AG04450 (cell line): ENCODE measurements around the gene VIPR2. TPM values are rescaled to one million over a fixed set of nuclear protein-coding genes. Genes with fewer than 3 reads are reported as not detected.

Experiments
- CTCF ChIA-PET: fragments of 300-600, 350-600 bp; formaldehyde crosslinking; extraction: SDS; loops from one replicate; lab custom pipeline; 2022; ENCODE audit warnings: antibody characterized with exemption, inconsistent platforms; lab: Charles Lee
- POLR2A ChIA-PET: fragments of 350-600 bp; formaldehyde crosslinking; extraction: SDS; loops from one replicate; lab custom pipeline; 2021; ENCODE audit warnings: antibody characterized with exemption, inconsistent platforms; lab: Yijun Ruan, JAX
- DNase-seq: peaks from one replicate; pipeline ENCODE4 v3.0.0-alpha.2; 2011; ENCODE audit warnings: low read depth, low spot score
- H3K27ac ChIP-seq: one replicate; pipeline ENCODE4 v1.5.1; 2012; ENCODE audit warnings: low read depth, low read length, control low read depth
- H3K27me3 ChIP-seq: one replicate; pipeline ENCODE4 v1.6.0; 2012; ENCODE audit warnings: low read length; ENCODE audit not compliant: control insufficient read depth, insufficient read depth
- H3K4me3 ChIP-seq: 2 replicates; pipeline ENCODE4 v1.5.1; 2011; ENCODE audit warnings: mild to moderate bottlenecking, low read depth, low read length, control low read depth
- H3K9me3 ChIP-seq: 2 replicates; pipeline ENCODE4 v1.5.1; 2012; ENCODE audit warnings: low read length; ENCODE audit not compliant: control insufficient read depth, insufficient read depth
- polyA plus RNA-seq: library from polyadenylated mRNA; depleted of rRNA; stranded (reverse); fragments of >200 nt; gene quantifications from 2 replicates; pipeline ENCODE4 v1.2.3, GENCODE V29; 2011
- TF ChIP-seq, protein P1 (sequence below): IDR thresholded peaks from 2 replicates; pipeline ENCODE4 v1.5.1; 2011; ENCODE audit warnings: low read depth, low read length, control low read depth, inconsistent platforms

The VIPR2 gene
- polyA plus RNA-seq, 1 experiment: not detected

DNA sequence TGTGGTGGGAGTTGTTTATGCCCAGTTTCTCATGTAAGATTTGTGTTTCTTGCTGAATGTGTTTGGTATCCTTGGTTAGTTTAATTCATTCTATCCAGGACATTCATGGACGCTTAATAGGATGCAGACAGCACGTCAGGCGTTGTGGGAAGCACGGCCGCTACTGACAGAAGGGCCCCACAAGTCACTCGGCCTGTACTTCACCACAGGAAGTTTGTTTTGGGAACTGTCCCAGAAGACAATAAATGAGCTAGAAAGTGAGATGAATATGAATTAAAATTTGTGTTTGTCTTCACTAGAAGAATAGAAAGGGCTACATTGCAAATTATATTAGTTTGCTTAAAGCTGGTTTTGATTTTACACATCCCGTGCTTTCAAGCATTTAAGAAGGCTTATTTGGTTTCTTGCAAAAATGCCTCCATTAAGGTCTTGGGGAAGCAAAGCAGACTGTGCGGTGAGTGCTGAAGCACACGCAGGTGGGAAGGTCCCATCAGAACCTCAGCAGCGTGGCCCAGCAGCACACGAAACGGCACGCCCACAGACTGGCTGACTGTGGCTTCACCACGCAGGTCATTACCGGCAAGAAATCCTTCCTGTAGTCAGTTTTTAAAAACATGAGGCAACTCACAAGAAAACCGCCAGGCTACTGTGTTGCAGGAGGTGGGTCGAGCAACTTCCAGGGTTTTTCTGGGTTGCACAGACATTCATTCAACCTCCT lies 74.1 kb downstream of the VIPR2 start:
- POLR2A ChIA-PET: interaction anchor here (0.6 kb wide), 1 partner anchor 207 kb away, joined by 3 read pairs; no protein-coding TSS in a partner anchor
- TF ChIP-seq, protein P1, sequence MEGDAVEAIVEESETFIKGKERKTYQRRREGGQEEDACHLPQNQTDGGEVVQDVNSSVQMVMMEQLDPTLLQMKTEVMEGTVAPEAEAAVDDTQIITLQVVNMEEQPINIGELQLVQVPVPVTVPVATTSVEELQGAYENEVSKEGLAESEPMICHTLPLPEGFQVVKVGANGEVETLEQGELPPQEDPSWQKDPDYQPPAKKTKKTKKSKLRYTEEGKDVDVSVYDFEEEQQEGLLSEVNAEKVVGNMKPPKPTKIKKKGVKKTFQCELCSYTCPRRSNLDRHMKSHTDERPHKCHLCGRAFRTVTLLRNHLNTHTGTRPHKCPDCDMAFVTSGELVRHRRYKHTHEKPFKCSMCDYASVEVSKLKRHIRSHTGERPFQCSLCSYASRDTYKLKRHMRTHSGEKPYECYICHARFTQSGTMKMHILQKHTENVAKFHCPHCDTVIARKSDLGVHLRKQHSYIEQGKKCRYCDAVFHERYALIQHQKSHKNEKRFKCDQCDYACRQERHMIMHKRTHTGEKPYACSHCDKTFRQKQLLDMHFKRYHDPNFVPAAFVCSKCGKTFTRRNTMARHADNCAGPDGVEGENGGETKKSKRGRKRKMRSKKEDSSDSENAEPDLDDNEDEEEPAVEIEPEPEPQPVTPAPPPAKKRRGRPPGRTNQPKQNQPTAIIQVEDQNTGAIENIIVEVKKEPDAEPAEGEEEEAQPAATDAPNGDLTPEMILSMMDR: no peak
- H3K27ac ChIP-seq: no peak overlapping the region
- DNase-seq: no peak
- CTCF ChIA-PET: no interaction called here
- H3K27me3 ChIP-seq: no peaks in the 10 kb centered on the region
- H3K9me3 ChIP-seq: peaks cover 60% of the 10 kb centered on the region
- H3K4me3 ChIP-seq: no peak overlapping the region

DNA sequence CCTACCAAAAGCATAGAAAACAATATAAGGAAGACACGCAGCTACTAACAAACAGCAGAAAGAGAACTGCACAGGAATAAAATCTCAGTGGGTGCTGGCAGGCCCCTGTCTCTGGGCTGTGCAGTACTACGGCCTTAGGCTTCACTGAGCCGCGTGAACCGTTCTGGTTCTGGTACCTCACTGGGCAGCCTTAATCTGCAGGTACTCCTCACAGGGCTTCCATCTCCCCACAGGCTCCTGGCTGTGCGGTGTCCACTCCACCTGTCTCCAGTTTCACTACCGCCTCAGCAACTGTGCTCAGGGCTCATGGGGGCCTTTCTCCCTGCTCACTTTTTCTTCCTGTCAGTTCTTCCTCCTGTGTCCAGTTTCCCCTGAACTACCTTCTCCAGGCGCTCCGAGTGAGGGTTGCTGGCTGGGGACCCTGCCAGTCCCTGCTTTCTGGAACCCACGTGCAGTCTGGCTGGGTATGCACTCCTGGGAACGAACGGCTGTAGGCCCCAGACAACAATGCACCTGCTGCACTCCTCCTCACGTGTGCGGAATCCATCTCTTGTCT lies 75.7 kb downstream of the VIPR2 start:
- no peak overlapping the region for H3K4me3 ChIP-seq
- no peak for DNase-seq
- no peaks in the 10 kb centered on the region for H3K27me3 ChIP-seq
- TF ChIP-seq, protein P1: no peak
- peaks cover 71% of the 10 kb centered on the region for H3K9me3 ChIP-seq
- no peak overlapping the region for H3K27ac ChIP-seq
- POLR2A ChIA-PET: no interaction called here
- CTCF ChIA-PET: no interaction called here

DNA sequence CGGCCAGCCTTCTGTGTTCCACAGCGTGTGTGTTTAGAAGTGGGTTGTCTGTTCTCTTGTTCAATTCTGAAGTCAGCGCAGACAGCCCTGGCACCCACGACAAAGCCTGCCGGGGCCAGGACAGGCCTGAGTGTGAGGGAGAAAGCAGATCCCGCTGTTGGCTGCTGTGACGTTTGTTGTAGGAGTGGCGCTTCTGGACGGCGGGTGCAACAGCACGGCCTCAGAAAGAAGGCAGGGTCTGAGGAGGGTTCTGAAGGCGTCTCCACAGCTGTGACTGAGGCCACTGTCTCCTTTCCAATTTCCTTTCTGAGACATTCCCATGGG lies 76.2 kb downstream of the VIPR2 start:
- no peak for DNase-seq
- Histone ChIP-seq H3K27me3 (no peaks in the 10 kb centered on the region), H3K9me3 (peaks cover 75% of the 10 kb centered on the region), H3K4me3 (no peak overlapping the region), H3K27ac (no peak overlapping the region)
- CTCF ChIA-PET: no interaction called here
- TF ChIP-seq, protein P1: no peak
- POLR2A ChIA-PET: no interaction called here

DNA sequence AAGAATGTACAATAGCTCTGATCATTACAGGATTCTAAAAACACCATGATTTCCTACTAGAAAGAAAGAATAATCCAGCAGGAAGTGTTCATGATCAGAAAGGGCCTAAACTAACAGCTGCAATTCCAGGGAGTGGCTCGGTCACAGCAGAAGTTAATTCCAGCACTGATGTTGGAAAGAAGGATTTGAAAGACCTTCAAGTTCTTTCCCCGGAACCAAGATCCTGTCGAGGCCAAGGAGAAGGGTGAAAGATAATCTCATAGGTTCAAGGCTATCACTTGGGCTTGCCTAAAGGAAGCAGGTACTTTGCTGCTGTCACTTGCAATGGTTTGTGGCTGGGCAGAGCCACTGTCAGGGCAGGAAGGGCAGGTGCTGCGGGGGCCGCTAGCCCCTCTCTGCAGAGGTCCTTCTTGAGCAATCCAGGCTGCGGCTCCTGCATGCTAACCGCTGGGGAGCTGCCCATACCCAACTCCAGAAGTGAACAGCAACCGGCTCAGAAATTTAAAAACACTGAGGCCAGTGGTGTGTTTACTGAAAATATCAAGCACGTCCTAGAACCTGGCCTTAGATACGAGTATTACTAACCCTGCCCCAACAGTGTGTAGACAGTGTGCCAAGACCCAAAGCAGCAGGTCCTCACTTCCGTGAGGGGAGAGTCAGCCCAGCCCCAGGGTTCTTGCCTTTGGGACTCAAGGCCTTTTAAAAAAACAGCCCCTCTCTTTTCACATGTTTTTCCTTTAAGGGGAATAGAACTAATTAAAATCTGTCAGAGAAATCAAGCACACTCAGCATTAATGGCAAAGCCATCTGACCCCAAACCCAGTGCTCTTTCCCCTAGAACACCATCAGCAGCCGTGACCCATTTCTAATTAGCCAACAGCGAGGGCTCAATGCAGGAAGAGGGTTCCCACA lies 76.8 kb downstream of the VIPR2 start:
- CTCF ChIA-PET: no interaction called here
- TF ChIP-seq, protein P1: no peak
- Histone ChIP-seq H3K9me3 (peaks cover 81% of the 10 kb centered on the region), H3K4me3 (no peak overlapping the region), H3K27me3 (no peaks in the 10 kb centered on the region), H3K27ac (no peak overlapping the region)
- POLR2A ChIA-PET: no interaction called here
- DNase-seq: no peak
